Measurements from ENCODE around the gene ATF6. TPM values are rescaled to one million over a fixed set of nuclear protein-coding genes. Genes with fewer than 3 reads are reported as not detected.
"Not testable (repeated sequence)": the region's sequence is repeated elsewhere in the genome, so short reads cannot be mapped to it uniquely, and the experiment has no call there.

Gene ATF6
- total RNA-seq, 1 experiment from 2014 or later, result 20.9 TPM

DNA sequence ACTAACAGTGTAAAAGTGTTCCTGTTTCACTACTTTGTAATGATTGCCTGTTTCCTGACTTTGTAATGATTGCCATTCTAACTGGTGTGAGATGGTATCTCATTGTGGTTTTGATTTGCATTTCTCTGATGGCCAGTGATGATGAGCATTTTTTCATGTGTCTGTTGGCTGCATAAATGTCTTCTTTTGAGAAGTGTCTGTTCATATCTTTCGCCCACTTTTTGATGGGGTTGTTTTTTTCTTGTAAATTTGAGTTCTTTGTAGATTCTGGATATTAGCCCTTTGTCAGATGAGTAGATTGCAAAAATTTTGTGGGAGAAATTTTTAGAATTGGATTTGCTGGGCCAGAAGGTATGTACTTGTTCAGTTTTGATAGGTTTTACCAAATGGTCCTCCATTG, 43.5 kb downstream of the ATF6 start:
- H2AFZ ChIP-seq (ENCODE audit: low read depth, low read length, poor library complexity, severe bottlenecking); H3K4me3 ChIP-seq (replicated peaks in 1 of 2; ENCODE audit: low read depth in 1 of 2, low read length in 2 of 2); H3K36me3 ChIP-seq (ENCODE audit: control insufficient read depth in 1 of 2, insufficient read depth in 2 of 2, low read length in 2 of 2); BruUV-seq (replicated peaks); ATAC-seq; H3K79me2 ChIP-seq (ENCODE audit: insufficient read depth, low read length); H3K4me2 ChIP-seq (ENCODE audit: low read length); H4K20me1 ChIP-seq (ENCODE audit: insufficient read depth); RAD21 ChIA-PET (ENCODE audit: low non-redundant PET in 1 of 2, low total read pairs in 2 of 2, uncharacterized antibody in 2 of 2, unreplicated experiment in 2 of 2); H3K9me2 ChIP-seq (ENCODE audit: insufficient read depth); POLR2A ChIA-PET; H3K27me3 ChIP-seq (ENCODE audit: insufficient read depth, low read length); H3K9me3 ChIP-seq (ENCODE audit: control insufficient read depth in 1 of 2, insufficient read depth in 1 of 2, low read depth in 1 of 2, low read length in 2 of 2); CTCF ChIA-PET; H3K9ac ChIP-seq (ENCODE audit: low read length); H3K27ac ChIP-seq (ENCODE audit: low read depth, low read length); intact Hi-C loops (cut with micrococcal nuclease); H3K4me1 ChIP-seq (ENCODE audit: control insufficient read depth in 1 of 2, insufficient read depth in 2 of 2, low read length in 2 of 2); DNase-seq (ENCODE audit: low read depth, low spot score): not testable (repeated sequence)

DNA sequence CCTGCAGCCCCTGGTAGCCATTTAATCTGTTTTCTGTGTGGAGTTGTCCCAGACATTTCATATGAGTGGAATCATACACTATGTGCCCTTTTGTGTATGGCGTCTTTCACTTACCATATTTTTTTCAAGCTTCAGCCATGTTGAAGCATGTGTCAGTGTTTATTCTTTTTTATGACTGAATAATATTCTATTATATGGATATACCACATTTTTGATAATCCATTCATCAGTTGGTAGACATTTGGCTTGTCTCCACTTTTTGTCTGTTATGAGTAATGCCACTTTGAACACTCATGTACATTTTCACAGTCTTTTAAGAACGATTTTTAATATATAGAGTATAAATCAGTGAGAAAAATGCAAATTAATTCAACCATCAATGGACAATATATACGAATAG, 44.7 kb downstream of the ATF6 start:
- ATAC-seq, result no peak
- CTCF ChIA-PET, result no interaction called here
- Histone ChIP-seq H3K4me1 (ENCODE audit: control insufficient read depth in 1 of 2, insufficient read depth in 2 of 2, low read length in 2 of 2) (no peaks in the 10 kb centered on the region), H3K4me3 (replicated peaks in 1 of 2; ENCODE audit: low read depth in 1 of 2, low read length in 2 of 2) (no peak overlapping the region), H3K9me3 (ENCODE audit: control insufficient read depth in 1 of 2, insufficient read depth in 1 of 2, low read depth in 1 of 2, low read length in 2 of 2) (no peaks in the 10 kb centered on the region), H3K79me2 (ENCODE audit: insufficient read depth, low read length) (0 out of 2 replicates have a peak, but pooled peaks cover 4% of the 10 kb centered on the region), H3K36me3 (ENCODE audit: control insufficient read depth in 1 of 2, insufficient read depth in 2 of 2, low read length in 2 of 2) (no peaks in the 10 kb centered on the region; a peak in 1 of 4 replicates), H3K9me2 (ENCODE audit: insufficient read depth) (no peaks in the 10 kb centered on the region), H4K20me1 (ENCODE audit: insufficient read depth) (no peaks in the 10 kb centered on the region), H3K9ac (ENCODE audit: low read length) (no peak overlapping the region), H3K4me2 (ENCODE audit: low read length) (no peak overlapping the region), H3K27me3 (ENCODE audit: insufficient read depth, low read length) (no peaks in the 10 kb centered on the region), H2AFZ (ENCODE audit: low read depth, low read length, poor library complexity, severe bottlenecking) (no peak overlapping the region), H3K27ac (ENCODE audit: low read depth, low read length) (no peak overlapping the region)
- POLR2A ChIA-PET, result no interaction called here
- no peak for DNase-seq (ENCODE audit: low read depth, low spot score)
- intact Hi-C loops (cut with micrococcal nuclease), result no loop called here
- RAD21 ChIA-PET (ENCODE audit: low non-redundant PET in 1 of 2, low total read pairs in 2 of 2, uncharacterized antibody in 2 of 2, unreplicated experiment in 2 of 2), result no interaction called here
- no peak for TF ChIP-seq SRF (IDR thresholded peaks at IDR 0.05; ENCODE audit: low read depth)
- TF ChIP-seq POLR2AphosphoS5 (IDR thresholded peaks at IDR 0.05; ENCODE audit: low read depth, low read length), result no peak
- no peak for TF ChIP-seq FOSL1 (IDR thresholded peaks at IDR 0.05; ENCODE audit: low read depth)
- no peak for TF ChIP-seq EZH2 (IDR thresholded peaks at IDR 0.05)
- no peak for TF ChIP-seq POLR2A (IDR thresholded peaks at IDR 0.05; ENCODE audit: borderline replicate concordance, extremely low read depth, insufficient read depth, insufficient read length)
- no peak for TF ChIP-seq ZBTB33 (IDR thresholded peaks at IDR 0.05; ENCODE audit: extremely low read depth, insufficient replicate concordance, low read length)
- TF ChIP-seq CEBPB (IDR thresholded peaks at IDR 0.05; ENCODE audit: low read depth), result no peak
- TF ChIP-seq, protein P1, sequence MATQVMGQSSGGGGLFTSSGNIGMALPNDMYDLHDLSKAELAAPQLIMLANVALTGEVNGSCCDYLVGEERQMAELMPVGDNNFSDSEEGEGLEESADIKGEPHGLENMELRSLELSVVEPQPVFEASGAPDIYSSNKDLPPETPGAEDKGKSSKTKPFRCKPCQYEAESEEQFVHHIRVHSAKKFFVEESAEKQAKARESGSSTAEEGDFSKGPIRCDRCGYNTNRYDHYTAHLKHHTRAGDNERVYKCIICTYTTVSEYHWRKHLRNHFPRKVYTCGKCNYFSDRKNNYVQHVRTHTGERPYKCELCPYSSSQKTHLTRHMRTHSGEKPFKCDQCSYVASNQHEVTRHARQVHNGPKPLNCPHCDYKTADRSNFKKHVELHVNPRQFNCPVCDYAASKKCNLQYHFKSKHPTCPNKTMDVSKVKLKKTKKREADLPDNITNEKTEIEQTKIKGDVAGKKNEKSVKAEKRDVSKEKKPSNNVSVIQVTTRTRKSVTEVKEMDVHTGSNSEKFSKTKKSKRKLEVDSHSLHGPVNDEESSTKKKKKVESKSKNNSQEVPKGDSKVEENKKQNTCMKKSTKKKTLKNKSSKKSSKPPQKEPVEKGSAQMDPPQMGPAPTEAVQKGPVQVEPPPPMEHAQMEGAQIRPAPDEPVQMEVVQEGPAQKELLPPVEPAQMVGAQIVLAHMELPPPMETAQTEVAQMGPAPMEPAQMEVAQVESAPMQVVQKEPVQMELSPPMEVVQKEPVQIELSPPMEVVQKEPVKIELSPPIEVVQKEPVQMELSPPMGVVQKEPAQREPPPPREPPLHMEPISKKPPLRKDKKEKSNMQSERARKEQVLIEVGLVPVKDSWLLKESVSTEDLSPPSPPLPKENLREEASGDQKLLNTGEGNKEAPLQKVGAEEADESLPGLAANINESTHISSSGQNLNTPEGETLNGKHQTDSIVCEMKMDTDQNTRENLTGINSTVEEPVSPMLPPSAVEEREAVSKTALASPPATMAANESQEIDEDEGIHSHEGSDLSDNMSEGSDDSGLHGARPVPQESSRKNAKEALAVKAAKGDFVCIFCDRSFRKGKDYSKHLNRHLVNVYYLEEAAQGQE (IDR thresholded peaks at IDR 0.05; ENCODE audit: low read depth), result no peak
- TF ChIP-seq RAD21 (IDR thresholded peaks at IDR 0.05; ENCODE audit: low read depth), result no peak
- TF ChIP-seq ZNF274 (IDR thresholded peaks at IDR 0.05; ENCODE audit: low read depth, low read length), result no peak
- no peak for TF ChIP-seq ZFX (IDR thresholded peaks at IDR 0.05)
- no TSS peak for BruUV-seq (replicated peaks)

Measured in HCT116 (cell line).